ENCODE data around the gene BMP2K. TPM values are rescaled to one million over a fixed set of nuclear protein-coding genes. Genes with fewer than 3 reads are reported as not detected.

Gene BMP2K
- total RNA-seq (100 to 1,000 TPM in 1 of 2 donors, 10 to 100 TPM in 1; 32.7 to 138 TPM), polyA plus RNA-seq (1 to 10 TPM; 4.4 to 5.9 TPM)

- Histone ChIP-seq H3K27ac (ENCODE audit: low read depth in 1 of 2, low read length in 2 of 2) (peak within 1 kb of the TSS; percentile 96 to 100), H3K4me3 (ENCODE audit: low read depth in 1 of 3, low read length in 3 of 3) (peak within 1 kb of the TSS; percentile 88 to 100 (median 93)), H3K4me1 (ENCODE audit: control insufficient read depth in 4 of 4, insufficient read depth in 4 of 4, low read length in 3 of 4) (peaks cover 2 to 40% (median 12%) of the 10 kb centered on the region in 4 donors), H3K9ac (ENCODE audit: low read depth in 1 of 2, low read length in 2 of 2) (peak within 1 kb of the TSS; percentile 92 to 96), H3K27me3 (ENCODE audit: control insufficient read depth in 4 of 4, insufficient read depth in 4 of 4, low read length in 3 of 4) (no peaks in the 10 kb centered on the region), H3K9me3 (ENCODE audit: control insufficient read depth in 4 of 4, low read length in 3 of 4) (no peaks in the 10 kb centered on the region), H3K36me3 (ENCODE audit: control insufficient read depth in 4 of 4, insufficient read depth in 3 of 4, low read depth in 1 of 4, low read length in 3 of 4) (no peaks in the 10 kb centered on the region)
- DNase-seq (ENCODE audit: low spot score): peak; percentile 97
- peak; percentile 3 for TF ChIP-seq REST (IDR thresholded peaks at IDR 0.05)
- no peak for TF ChIP-seq RAD21 (IDR thresholded peaks at IDR 0.05)
- no peak for TF ChIP-seq FOXA2 (IDR thresholded peaks at IDR 0.05)
- TF ChIP-seq SP1 (IDR thresholded peaks at IDR 0.05): no peak
- TF ChIP-seq EGR1 (IDR thresholded peaks at IDR 0.05; ENCODE audit: low read depth in 2 of 2): no peak
- TF ChIP-seq ZBTB33 (IDR thresholded peaks at IDR 0.05): no peak
- no peak for TF ChIP-seq NR2F2 (IDR thresholded peaks at IDR 0.05)
- TF ChIP-seq YY1 (IDR thresholded peaks at IDR 0.05): no peak
- under 1% methylated on average over 94 of the region's 95 CpGs for WGBS
Observed at GRCh38 chr4:78776079-78776728, at the start of gene BMP2K. BMP2K (plus strand) TSS chr4:78776350; CDS start chr4:78776544, 194 bp downstream.

GRCh38 chr4:78726546-78726945, 49.6 kb upstream of the BMP2K start:
- Histone ChIP-seq H3K9me3 (ENCODE audit: control insufficient read depth in 4 of 4, low read length in 3 of 4) (no peaks in the 10 kb centered on the region), H3K36me3 (ENCODE audit: control insufficient read depth in 4 of 4, insufficient read depth in 3 of 4, low read depth in 1 of 4, low read length in 3 of 4) (no peaks in the 10 kb centered on the region), H3K9ac (ENCODE audit: low read depth in 1 of 2, low read length in 2 of 2) (no peak overlapping the region), H3K4me1 (ENCODE audit: control insufficient read depth in 4 of 4, insufficient read depth in 4 of 4, low read length in 3 of 4) (peaks cover 0 to 6% (median 3%) of the 10 kb centered on the region in 4 donors), H3K4me3 (ENCODE audit: low read depth in 1 of 3, low read length in 3 of 3) (no peak overlapping the region), H3K27me3 (ENCODE audit: control insufficient read depth in 4 of 4, insufficient read depth in 4 of 4, low read length in 3 of 4) (no peaks in the 10 kb centered on the region), H3K27ac (ENCODE audit: low read depth in 1 of 2, low read length in 2 of 2) (no peak overlapping the region)
- WGBS: 88% methylated on average over 1 of the region's 1 CpG
- TF ChIP-seq HNF4A (conservative IDR thresholded peaks at IDR 0.05) (no peak), RXRA (IDR thresholded peaks at IDR 0.05) (no peak), FOXA2 (IDR thresholded peaks at IDR 0.05) (no peak), YY1 (IDR thresholded peaks at IDR 0.05) (no peak), FOXA1 (IDR thresholded peaks at IDR 0.05) (no peak), CTCF (IDR thresholded peaks at IDR 0.05; ENCODE audit: low read depth, low read length, missing input control) (no peak), SP1 (IDR thresholded peaks at IDR 0.05) (no peak), ATF3 (IDR thresholded peaks at IDR 0.05) (no peak), EGR1 (IDR thresholded peaks at IDR 0.05; ENCODE audit: low read depth in 2 of 2) (no peak), MAX (IDR thresholded peaks at IDR 0.05) (no peak), GABPA (IDR thresholded peaks at IDR 0.05 in 1 of 2, conservative IDR thresholded peaks at IDR 0.05 in 1 of 2) (no peak), TAF1 (conservative IDR thresholded peaks at IDR 0.05) (no peak), RAD21 (IDR thresholded peaks at IDR 0.05) (no peak), HNF4G (IDR thresholded peaks at IDR 0.05) (no peak), NR2F2 (IDR thresholded peaks at IDR 0.05) (no peak), JUND (IDR thresholded peaks at IDR 0.05) (no peak)
- no peak for DNase-seq (ENCODE audit: low spot score)
